GM12872 (cell line): ENCODE results near the gene SH3BP1.

ENCODE experiments used
- CTCF ChIP-seq: IDR thresholded peaks from 3 replicates; pipeline ENCODE4 v1.5.1; 2011; ENCODE audit warnings: low read depth, mild to moderate bottlenecking, low read length, moderate library complexity; ENCODE audit not compliant: insufficient read depth

Gene SH3BP1

DNA sequence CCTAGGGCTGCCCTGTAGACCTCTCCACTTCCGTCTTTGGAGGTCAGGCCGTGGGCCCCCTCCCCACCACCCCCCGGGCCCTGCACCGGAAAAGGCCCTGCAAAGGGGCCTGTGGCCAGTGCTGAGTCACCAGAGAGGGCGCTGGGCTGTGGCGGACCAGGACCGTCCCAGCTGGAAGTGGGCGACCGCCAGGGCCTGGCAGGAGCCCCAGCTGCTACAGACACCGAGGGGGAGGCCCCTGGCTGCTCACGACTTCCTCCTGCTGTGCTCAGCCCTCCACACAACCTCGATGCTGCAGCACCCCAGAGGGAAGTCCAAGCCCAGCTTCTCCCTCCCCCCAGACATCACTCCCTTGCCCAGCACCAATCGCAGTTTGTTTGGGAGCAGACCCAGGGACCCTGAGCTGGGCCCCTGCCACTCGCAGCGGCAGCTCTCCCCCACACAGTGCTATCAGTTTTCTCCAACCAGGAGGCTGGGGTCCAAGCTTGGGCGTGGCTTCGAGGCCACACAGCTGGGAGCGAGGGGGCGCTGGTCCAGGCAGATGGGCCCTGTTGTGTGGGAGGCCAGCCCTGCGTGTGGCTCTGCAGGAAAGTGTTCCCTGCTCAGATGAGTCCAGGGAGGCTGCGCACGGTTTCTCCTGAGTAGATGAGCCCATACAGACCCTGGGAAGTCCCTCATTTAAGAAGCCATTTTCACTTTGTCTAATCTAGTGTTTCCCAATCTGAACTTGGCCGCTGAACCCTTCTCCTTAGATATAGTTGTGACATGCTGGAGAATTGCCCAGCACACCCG, 5.6 kb upstream of the SH3BP1 start:
- peak; percentile 33; the same call in 2 of the 3 replicates for TF ChIP-seq CTCF

DNA sequence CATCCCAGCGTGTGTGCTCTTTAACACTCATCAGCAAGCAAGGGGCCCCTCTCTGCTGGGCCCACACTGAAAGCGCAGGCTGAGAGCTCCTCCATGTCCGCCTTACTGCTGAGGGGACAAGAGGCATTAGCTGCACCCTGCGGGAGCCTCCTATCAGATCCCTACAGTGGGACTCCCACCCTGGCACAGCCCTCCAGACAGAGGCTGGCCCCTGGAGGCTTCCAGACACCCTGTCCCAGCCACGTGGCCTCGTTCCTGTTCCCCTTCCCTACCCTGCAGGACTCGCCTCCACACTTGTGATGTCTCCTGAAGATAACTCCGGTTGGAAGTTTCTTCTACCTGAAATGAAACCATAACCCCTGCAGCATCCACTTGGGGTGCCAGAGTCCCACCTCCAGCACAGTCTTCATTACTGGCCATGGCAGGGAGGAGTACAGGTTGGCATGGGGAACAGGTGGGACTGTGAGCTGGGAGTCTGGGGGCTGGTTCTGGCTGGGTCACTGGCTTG, 5.0 kb upstream of the SH3BP1 start:
- peak; percentile 49 for TF ChIP-seq CTCF

- TF ChIP-seq CTCF, result no peak
These were observed 4.3 kb upstream of the SH3BP1 start for GRCh38 chr22:37635157-37635556.

GRCh38 chr22:37636186-37636948, 3.1 kb upstream of the SH3BP1 start:
- peak; percentile 31; the same call in 2 of the 3 replicates for TF ChIP-seq CTCF

- TF ChIP-seq CTCF, result no peak
These were observed 2.6 kb upstream of the SH3BP1 start for GRCh38 chr22:37636949-37637273.

GRCh38 chr22:37638391-37639069, 939 bp upstream of the SH3BP1 start:
- TF ChIP-seq CTCF, result no peak
